GM15510 (cell line): ENCODE data around the gene PARP1.

Experiments
- POLR2A ChIP-seq: IDR thresholded peaks from 3 replicates; pipeline ENCODE4 v1.6.1; 2011; ENCODE audit warnings: borderline replicate concordance; ENCODE audit not compliant: insufficient read length; ENCODE audit errors: extremely low read depth

The PARP1 gene

GRCh38 chr1:226376300-226376699 is 31.6 kb downstream of the PARP1 start:
- TF ChIP-seq POLR2A = no peak

DNA sequence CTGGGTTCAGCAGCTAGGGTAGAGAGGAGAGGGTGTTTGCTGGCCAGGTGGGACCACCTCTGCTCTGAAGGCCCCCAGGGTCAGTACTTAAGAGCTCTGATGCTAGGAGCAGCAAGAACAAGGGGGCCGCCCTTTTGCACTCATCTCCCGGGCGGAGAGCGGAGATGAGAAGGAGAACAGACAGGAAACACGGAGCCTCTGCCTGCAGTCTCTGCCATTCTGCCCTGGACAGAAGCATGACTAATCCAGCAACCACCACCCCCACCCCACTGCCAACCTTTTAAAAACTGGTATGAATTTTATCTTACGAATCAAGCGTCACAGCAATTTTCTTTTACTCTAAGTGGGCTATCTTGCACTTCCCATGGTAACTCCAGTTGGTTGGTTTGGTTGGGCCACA is 34.5 kb downstream of the PARP1 start:
- TF ChIP-seq POLR2A = no peak

GRCh38 chr1:226372885-226373284 is 35.0 kb downstream of the PARP1 start:
- TF ChIP-seq POLR2A = no peak

DNA sequence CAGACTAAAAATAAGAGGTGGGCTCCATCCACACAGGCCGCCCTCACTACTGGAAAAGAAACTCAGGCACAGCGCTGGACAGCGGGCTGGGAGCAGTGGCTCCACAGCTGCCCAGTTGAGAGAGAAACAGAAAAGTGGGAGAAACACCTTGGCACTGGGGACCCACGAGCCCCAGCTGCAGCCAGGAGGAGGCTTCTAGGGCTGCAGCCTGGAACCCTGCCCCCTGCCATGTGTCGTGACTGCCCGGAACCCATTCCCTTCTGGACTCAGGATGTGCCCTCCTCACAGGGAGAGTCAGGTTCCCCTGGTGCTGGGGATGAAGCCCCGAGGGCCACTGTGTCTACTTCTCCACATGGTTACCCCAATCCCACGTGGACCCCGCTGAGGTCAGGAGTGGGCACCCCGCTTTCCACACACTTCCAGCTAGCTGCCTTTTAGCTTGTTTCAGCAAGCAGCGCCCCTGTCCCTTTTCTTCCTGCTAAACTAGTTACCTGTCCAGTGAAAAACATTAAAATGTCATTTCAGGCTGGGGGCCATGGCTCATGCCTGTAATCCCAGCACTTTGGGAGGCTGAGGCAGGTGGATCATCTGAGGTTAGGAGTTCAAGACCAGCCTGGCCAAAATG is 35.9 kb downstream of the PARP1 start:
- TF ChIP-seq POLR2A = no peak

- no peak for TF ChIP-seq POLR2A
Observed at GRCh38 chr1:226371027-226371694, 36.7 kb downstream of the PARP1 start.

GRCh38 chr1:226370144-226370923 is 37.6 kb downstream of the PARP1 start:
- TF ChIP-seq POLR2A = no peak

- TF ChIP-seq POLR2A = no peak
Observed at GRCh38 chr1:226369110-226369509, 38.8 kb downstream of the PARP1 start.

GRCh38 chr1:226366290-226366689 is 41.6 kb downstream of the PARP1 start:
- TF ChIP-seq POLR2A = no peak

DNA sequence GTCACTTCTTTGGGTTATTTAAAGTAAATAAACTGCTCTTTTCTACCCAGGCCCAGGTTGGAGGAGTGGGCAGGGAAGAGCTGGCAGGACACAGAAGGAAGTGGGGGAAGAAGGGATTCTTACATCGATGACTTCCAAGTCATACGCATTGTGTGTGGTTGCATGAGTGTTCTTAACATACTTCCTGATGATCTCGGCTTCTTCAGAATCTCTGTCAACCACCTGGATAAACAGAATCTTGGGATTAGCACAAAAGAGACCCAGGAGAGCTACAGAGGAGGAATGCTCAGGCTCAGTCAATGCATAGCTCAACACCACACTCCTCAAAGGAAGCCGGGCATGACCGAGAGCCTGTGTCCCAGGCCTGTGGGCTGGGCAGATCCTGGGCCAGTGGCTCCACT is 42.1 kb downstream of the PARP1 start:
- TF ChIP-seq POLR2A = no peak

GRCh38 chr1:226364901-226365565 is 42.9 kb downstream of the PARP1 start:
- TF ChIP-seq POLR2A = no peak

GRCh38 chr1:226364514-226364899 is 43.4 kb downstream of the PARP1 start:
- no peak for TF ChIP-seq POLR2A

DNA sequence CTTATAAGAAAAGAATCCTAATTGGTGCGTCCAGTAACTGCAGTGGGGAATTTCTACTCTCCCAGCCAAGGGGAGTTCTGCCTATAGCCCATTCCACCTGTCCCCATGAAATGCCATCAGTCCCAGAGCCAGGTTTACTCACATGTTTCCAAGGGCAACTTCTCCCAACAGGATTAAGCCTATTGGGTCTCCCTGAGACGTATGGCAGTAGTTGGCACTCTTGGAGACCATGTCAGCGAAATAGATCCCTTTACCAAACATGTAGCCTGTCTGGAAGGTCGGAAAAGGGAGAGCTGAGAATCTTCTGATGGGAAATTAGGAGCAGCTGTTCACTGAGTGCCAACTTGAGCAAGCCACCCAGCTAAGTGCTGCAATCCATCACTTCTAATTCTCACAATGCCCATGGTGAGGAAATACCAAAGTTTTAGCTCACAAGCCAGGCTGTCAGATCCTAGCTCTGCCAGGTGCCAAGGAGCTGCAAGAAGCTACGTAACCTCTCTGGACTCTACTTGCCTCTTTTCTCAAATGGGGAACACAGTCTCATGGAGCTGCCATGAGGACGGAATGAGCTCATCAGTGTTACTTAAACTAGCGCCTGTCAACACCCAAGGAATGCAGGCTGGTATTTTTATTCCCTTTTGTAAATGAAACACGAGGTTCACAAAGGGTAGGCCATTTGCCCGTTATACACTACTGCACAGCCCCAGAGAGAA is 43.9 kb downstream of the PARP1 start:
- no peak for TF ChIP-seq POLR2A

GRCh38 chr1:226362891-226363447 is 44.9 kb downstream of the PARP1 start:
- no peak for TF ChIP-seq POLR2A

DNA sequence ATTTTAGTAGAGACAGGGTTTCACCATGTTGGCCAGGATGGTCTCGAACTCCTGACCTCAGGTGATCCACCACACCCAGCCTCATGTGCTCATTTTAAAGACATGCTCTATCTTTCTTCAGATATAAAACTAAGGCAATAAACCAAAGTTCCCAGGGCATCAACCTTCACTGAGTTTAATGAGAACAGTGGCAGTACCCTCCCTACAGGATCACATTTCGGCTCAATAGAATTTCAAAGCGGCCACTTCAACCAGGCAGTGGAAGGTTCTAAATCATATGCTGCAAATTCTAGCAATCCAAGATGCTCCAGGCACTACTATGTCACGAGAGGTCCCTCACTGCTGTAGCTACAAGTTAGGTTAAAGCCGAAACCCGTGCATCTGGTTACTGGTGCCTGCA is 45.5 kb downstream of the PARP1 start:
- TF ChIP-seq POLR2A = no peak

- no peak for TF ChIP-seq POLR2A
Observed at GRCh38 chr1:226360106-226360746, 47.7 kb downstream of the PARP1 start.

DNA sequence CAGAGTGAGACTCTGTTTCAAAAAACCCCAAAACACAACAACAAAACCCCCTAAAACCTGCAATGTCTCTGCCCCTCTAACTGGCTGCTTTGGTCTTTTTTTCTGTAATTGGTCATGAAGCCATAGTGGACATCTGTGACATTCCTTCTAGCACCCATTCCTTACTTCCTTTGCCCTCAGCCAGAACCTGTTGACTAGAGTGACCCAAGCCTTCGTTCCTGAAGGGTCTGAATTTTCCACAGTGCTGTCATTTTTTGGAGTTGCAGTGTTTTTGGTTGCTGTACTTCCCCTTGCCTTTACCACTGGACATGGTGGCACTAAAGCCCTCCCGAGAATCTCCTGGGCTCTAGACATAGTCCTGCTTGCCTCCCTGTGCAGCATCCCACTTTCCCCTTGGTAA is 50.5 kb downstream of the PARP1 start:
- no peak for TF ChIP-seq POLR2A
